SKM-1 treated with dmso at 0.1 percent for 144 hours (cell line): ENCODE results near the gene GATA6.

Experiments used
- DNase-seq: peaks from one replicate; lab custom pipeline; 2025; ENCODE audit not compliant: unreplicated experiment; lab: John Stamatoyannopoulos, UW

GATA6 gene

GRCh38 chr18:22169011-22169888, at the start of gene GATA6:
GATA6 (plus strand) TSS chr18:22169589; CDS start chr18:22171145, 1,556 bp downstream.
- peak; percentile 82 for DNase-seq

DNA sequence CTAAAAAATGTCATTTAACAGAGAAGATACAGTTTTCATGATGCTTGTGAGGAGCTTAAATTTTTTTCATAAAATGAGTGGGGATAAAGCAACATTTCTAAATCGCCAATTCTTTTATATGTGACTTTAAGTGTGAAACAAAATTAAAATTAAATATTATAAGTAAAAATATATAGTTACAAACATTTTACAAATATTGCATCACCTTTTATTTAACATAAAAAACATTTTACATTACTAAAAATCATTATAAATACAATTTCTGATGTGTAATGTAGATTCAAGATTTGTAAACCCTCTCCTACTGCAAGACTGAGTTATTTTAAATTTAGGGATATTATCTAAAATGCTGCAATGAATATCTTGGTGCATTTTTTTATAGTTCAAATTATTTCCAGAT, 44.4 kb upstream of the GATA6 start:
- DNase-seq = no peak

- no peak for DNase-seq
Measured at GRCh38 chr18:22128954-22129353, 40.4 kb upstream of the GATA6 start.

DNA sequence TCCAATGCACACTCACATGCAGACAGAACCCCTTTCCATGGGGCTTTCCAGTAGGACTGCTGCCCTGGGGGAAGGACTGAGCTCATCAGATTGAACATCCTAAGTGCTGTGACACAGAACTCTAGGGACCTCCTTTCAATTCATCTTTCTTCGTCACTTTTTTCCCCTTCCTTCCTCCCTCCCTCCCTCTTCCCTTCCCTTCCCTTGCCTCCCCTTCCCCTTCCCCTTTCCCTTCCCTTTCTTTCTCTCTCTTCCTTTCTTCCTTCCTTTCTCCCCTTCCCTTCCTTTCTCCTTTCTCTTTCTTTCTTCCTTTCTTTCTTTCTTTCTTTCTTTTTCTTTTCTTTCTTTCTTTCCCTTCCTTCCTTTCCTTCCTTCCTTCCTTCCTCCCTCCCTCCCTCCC, 39.6 kb upstream of the GATA6 start:
- DNase-seq = no peak

DNA sequence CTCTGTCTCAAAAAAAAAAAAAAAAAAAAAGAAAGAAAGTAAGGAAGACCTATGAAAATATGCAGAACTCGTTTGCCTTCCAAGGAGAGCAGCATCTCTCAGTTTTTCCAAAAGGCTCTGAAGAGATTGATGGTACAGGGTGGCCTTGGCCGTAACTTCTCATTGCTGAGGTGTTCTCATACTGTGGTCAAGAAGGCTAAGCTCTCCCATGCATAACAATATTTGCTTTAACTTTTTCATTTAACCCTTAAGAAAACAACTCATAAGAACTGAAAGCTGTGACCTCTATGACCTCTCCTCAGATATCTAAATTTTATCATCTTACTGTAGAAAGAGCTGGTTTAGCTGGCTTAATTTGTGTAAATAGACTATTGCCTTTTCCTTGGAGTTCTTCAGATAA, 37.1 kb upstream of the GATA6 start:
- no peak for DNase-seq

DNA sequence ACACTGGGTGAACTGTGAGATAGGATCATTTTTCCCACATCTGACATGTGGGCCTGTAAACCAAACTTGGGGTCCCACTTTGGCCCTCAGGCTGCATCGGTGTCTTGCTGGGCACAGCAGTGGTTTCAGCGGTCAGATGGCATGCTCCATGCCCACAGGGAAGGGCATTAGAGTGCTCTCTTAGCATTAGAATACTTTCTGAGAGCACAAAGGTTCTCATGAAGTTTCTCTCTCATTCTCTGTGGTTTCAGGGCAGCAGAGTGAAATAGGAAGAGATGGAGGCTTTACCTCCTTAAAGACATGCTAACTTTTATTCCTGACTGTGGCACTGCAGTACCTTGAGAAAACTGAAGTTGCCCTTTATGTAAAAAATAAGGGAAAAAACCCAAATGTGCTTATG, 36.6 kb upstream of the GATA6 start:
- DNase-seq = no peak

DNA sequence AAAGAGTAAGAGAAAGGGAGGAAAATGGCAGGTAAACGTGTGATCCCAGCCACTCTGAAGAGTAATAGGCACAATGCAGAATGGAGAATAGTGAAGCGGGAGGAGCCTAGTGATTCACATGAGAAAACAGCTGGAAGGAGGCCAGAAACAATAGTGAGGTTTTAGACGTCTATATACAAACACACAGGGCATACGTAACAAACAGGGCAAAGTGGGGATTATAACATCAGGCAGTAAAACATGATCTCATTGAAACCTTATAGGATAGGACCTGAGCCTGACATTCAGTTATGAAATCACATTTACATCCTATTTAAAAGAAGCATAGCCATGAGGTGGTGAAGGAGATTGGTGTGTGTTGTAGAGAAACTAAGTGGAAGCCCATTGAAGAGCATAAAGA, 33.0 kb upstream of the GATA6 start:
- DNase-seq = no peak

DNA sequence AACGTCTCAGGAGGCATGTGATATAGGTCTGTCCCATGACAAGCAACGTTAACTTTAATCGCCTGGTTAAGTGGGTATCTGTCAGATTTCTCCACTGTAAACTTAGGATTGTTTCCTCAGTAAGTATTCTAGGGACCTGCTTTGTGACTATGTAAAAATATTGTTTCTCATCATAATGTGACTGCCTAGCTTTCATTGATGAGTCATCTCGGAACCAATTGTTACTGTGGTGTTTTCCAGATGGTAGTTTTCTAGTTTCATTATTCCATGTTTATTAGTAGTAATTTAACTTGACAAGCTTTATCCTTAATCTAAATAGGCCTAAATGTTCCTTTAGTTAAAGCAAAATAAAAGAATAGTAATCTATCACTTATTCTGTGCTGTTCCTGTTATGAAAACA, 28.2 kb upstream of the GATA6 start:
- DNase-seq = no peak

DNA sequence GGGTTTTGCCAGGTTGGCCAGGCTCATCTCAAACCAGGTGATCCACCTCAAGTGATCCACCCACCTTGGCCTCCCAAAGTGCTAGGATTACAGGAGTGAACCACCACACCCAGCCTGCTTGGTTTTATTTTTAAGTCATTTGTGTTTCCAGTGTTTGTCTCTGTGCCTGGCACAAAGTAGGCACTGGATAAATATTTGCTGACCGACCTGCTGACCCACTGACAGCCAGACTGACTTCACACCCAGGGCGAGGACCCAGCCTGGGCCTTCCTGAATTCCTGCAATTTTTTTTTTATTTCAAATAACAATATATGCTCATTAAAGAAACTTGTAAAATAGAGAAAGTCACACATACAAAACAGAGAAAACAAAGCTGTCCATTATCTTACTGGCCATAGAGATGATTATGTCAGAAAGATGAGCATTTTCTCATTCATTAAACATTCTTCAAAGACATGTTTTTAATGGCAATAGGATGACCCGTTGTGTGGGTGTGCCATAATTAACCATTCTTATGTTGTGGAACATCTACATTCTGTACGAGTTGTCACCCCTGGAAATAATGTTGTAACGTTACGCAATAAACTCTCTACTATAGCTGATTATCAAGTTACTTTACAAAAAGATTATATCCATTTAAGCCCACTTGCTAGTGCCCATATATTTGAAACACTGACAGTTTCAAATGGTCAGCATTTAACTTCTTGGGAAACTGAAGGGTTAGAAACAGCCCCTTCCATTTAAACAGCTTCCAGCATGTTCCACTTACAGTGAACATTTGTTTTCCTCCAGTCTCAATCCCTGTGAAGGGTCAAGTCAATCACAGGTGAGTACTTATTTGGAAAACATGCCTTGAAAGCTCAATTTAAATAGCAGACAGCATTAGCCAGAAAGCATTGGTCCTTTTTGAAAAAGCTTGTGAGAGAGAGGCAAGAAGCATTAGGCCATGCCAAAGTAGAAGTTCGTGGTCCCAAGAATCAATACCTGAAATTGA, 25.7 kb upstream of the GATA6 start:
- DNase-seq = no peak

GRCh38 chr18:22145160-22145559, 24.2 kb upstream of the GATA6 start:
- DNase-seq = no peak

- no peak for DNase-seq
Measured at GRCh38 chr18:22149710-22150109, 19.7 kb upstream of the GATA6 start.

DNA sequence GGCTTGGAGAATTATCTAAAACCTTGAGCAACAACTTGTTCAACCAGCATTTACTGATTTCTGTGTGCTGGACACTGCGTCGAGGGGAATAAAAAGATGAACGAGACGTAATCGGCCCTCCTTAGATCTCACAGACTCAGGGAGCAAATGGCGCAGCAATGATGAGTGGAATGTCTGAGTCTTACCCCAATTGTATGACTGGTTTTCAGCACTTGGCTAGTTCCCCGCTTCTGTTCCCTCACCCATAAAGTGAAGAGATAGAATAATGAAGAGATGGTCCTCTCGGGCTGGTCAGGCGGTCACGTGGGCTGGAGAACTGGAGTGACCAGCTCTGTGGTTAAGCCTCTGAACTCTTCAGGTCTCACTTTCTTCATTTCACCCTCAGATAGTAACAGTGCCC, 17.3 kb upstream of the GATA6 start:
- DNase-seq = no peak

DNA sequence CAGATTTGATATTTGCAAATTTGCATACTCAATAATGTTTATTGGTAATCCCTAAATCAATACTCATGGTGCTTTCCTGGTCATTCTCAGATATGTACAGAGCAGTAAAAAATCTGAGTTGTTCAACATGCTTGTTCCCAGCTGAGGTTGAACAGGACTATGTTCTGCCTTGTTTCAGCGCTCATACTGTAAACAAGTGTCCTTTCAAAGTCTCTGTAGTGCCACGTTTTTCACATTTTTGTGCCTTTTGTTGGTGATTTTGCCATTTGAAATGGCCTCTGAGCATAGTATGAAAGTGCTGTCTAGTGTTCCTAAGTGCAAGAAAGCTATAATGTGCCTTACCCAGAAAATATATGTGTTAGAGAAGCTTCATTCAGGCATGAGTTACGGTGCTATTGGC, 16.0 kb upstream of the GATA6 start:
- no peak for DNase-seq

DNA sequence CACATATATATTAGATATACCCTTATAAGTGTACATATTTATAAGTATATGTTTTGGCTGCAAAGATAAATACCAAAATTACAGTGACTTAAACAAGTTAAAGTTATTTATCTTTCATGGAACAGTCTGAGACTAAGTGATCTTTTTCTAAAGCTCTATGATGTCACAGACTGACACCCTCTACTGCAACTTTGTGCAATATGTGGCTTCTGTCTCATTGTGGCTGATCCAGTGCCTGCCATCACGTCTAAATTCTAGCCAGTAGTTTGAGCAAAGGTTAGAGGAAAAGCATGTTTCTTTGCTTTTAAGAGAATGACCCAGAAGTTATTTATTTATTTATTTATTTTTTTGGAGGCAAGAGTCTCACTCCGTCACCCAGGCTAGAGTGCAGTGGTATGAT, 13.8 kb upstream of the GATA6 start:
- no peak for DNase-seq

DNA sequence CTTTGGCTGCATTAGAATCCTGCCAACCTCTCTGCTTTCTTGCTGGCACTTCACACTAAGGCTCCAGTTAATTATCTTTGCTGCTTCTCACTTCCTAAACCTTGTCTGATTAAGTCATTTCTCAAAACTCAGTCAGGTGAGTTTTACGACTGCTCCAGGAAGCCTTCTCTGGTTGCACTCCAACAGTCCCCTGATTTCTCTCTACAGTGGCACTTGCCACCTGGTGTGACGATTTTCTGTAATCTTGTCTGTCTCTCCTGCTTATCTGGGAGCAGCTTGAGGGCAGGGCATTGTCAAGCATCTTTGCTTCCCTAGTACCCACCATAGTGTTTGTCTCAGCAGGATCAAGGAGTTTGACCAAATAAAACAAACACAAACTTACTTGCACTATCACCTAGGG, 10.4 kb upstream of the GATA6 start:
- no peak for DNase-seq

GRCh38 chr18:22161090-22161489, 8.3 kb upstream of the GATA6 start:
- DNase-seq = no peak

DNA sequence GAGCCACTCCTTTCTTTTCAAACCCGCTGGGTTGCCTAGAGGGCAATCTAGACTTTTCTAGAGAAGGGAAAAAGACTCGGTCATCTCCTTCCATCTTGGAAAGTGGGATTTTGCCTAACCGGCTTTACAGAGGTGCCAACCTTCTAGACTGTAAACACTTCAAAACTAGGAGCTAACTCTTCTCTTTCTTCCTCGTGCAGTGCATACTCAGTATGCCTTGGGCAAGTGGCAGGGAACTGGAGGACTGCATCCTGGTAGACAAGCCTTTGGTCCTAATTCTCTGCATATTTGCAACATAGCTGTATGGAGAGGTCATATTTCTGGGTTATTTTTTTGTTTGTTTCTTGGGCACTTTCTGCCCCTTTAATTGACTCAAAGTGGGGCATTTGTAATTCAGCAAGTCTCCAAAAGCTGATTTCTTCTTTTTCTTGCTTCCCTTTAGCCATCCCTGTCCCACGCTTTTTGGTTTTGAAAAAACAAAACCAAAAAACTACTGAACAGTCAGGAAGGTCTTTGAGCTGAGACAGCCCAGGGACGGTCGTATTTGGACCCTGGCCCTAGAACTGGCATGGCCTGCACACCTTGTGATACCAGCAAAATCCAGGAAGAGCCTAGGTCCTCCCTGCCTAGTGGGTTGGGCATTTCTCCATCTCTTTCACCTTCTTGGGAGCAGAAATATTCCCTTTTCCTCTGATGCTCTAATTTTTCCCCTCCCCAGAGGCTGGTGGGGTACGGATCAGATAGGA, 5.8 kb upstream of the GATA6 start:
- no peak for DNase-seq

GRCh38 chr18:22164337-22165048, 4.9 kb upstream of the GATA6 start:
- no peak for DNase-seq

GRCh38 chr18:22165049-22165602, 4.3 kb upstream of the GATA6 start:
- DNase-seq = no peak

GRCh38 chr18:22165603-22166068, 3.8 kb upstream of the GATA6 start:
- no peak for DNase-seq
